GM12873 (cell line): Measurements from ENCODE around the gene KIF5C.

Experiments used
- TF ChIP-seq, protein P1 (sequence below): IDR thresholded peaks from 2 replicates; pipeline ENCODE4 v1.5.1; 2012; ENCODE audit warnings: low read depth, mild to moderate bottlenecking, moderate library complexity, low read length, control low read depth; ENCODE audit not compliant: insufficient read depth; ENCODE audit errors: missing control alignments

Gene KIF5C

DNA sequence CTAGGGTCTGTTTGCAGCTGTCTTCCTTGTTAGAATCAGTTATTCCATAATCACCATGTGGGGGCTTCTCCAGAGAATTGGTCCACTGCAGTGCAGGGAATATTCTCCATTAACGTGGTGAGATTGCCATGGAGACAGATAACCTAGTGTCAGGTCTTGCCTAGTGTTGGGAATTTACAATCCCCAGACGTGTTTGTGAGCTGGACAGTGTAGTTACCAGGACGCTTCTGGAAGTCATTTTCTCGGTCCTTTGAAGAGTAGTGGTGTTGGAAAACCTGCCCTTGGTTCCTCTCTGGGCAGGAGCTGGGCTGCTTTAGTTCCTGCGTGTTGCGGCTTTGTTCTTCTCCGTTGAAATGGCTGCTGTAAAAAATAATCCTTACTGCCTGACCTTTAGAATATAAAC lies 94.6 kb downstream of the KIF5C start:
- TF ChIP-seq, protein P1, sequence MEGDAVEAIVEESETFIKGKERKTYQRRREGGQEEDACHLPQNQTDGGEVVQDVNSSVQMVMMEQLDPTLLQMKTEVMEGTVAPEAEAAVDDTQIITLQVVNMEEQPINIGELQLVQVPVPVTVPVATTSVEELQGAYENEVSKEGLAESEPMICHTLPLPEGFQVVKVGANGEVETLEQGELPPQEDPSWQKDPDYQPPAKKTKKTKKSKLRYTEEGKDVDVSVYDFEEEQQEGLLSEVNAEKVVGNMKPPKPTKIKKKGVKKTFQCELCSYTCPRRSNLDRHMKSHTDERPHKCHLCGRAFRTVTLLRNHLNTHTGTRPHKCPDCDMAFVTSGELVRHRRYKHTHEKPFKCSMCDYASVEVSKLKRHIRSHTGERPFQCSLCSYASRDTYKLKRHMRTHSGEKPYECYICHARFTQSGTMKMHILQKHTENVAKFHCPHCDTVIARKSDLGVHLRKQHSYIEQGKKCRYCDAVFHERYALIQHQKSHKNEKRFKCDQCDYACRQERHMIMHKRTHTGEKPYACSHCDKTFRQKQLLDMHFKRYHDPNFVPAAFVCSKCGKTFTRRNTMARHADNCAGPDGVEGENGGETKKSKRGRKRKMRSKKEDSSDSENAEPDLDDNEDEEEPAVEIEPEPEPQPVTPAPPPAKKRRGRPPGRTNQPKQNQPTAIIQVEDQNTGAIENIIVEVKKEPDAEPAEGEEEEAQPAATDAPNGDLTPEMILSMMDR: no peak

DNA sequence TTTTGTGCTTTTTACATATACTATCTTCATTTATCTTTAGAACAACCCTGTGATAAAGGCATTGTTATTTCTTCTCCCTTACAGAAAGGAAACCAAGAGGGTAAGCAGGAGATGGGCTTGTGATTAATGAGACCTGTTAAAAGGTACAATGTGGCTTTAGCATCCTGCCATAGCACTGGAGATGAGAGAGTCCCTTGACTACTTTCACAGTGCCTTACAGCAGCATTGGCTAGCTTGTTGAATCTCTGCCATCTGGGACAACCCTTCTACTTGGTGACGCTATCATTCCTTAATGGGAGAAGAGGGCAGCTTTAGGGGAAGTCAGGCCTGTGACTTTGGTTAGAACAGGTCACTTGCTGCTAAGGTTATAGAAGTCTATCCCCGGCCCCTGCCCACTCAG lies 95.4 kb downstream of the KIF5C start:
- TF ChIP-seq, protein P1: no peak

DNA sequence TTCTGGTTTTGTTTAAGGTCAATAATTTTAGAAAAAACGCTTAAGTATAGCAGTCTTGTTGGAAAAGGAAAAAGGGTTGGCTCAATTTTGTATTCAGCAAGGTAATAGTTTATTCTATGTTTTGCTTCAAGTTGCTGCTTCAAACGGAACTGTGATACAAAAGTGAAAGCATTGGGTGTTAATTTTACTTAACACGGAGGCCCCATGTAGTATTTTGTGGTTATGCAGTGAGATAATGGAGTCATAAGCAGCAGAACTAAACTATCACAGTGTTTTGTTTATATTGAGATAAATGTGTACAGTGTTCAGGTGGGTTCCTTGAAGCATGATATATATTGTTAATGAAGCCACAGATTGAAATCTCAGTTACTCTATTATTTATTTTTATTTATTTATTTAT lies 96.5 kb downstream of the KIF5C start:
- TF ChIP-seq, protein P1: no peak

DNA sequence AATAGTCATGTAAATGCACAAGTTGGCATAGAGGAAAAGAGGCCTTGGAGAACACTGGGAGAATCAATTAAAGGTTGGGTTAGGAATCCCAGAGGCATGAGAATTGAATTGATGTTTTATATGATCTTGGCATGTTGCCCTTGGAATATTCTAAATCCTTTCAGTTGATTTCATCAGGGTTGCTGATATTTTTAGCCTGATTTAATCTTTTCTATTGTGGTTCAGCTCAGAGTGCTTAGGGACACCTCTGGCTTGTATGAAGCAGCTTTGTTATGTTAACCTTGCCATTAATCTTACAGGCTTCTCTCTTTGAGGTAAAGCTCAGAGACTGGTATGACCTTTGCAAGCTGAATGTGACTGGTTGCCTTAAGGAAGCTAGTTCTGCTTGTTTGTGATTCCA lies 99.1 kb downstream of the KIF5C start:
- TF ChIP-seq, protein P1: no peak

DNA sequence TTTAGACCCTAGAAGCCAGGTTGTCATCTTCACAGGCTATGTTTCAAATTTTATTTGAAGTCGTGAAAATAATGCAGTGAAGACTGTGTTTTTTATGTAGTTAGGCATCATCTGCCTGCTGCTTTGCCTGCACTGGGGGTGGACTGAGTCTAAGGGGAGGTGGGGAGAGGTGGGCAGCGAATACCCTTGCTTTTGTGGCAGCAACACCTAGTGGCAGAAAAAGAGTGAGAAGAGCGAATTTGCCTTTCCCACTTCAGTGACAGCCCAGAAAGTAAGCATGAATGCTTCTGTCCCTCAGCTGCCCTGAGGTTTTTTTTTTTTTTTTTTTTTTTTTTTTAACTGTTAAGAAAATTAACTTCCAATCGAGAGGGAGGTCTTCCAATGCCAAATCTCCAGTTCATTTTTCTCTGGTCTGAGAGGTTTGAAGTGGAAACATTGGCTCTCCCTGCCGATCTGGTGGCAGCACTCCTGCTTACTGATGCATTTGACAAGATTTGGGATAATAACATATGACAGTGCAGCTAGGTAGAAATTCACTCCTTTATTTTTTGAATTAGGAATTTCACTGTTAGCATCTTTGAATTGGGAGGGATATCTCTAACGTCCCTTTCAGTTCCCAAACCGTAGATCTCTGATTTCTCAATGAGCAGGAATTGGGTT lies 103.1 kb downstream of the KIF5C start:
- TF ChIP-seq, protein P1: peak; percentile 28

DNA sequence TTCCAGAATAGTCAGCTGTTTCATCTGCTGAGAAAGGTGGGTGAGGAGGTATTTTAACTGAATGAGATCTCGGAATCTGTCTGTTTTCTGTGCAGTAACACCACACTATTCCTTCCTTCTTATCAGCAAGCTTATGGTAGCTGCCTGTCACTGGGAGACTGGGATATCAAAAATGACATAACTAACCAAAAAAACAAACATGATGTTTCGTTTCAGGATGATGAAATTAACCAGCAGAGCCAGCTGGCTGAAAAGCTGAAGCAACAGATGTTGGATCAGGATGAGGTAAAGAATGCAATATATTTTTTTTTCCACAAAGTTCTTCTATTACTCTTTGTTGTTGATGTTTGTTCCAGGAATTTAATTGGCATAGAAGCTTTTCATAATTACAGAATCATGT lies 103.7 kb downstream of the KIF5C start:
- TF ChIP-seq, protein P1: no peak

DNA sequence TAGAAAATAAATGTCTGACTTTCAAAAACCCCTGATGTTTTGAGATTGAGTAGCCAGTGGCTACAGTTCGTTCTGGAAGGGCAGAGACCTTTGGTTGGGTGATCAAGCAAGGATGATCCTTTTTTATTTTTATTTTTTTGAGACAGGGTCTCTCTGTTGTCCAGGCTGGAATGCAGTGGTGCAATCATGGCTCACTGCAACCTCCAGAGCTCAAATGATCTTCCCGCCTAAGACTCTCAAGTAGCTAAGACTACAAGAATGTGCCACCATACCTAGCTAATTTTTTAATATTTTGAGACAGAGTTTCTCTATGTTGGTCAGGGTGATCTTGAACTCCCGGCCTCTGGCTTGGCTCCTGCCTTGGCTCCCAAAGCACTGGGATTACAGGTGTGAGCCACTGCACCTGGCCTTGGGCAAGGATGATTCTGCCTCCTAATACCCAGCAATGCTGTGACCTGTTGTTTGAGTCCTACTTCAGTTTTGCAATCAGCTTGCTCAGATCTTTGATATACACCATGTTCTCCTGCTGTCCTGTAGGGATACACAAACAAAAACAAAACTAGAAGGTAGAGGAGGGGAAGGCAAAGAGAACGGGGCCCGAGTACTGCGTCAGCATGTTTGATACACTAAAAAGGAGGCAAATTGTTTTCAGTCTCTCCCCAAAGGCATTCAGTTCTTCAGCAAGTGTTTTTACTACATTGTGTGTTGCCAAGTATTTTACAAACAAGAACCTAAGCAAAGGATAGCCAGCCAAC lies 104.3 kb downstream of the KIF5C start:
- TF ChIP-seq, protein P1: no peak
